ENCODE results near the gene FAM83B.
A peak's percentile ranks its signal among the peaks of the same experiment; 100 is the strongest.
"Not testable (repeated sequence)": the region's sequence is repeated elsewhere in the genome, so short reads cannot be mapped to it uniquely, and the experiment has no call there.

FAM83B gene

GRCh38 chr6:54898767-54899166 lies 52.2 kb downstream of the FAM83B start:
- no peak for DNase-seq (ENCODE audit: low spot score)

GRCh38 chr6:54899442-54899841 lies 52.9 kb downstream of the FAM83B start:
- no peak for DNase-seq (ENCODE audit: low spot score)

- no peak for DNase-seq (ENCODE audit: low spot score)
Observed at GRCh38 chr6:54899986-54900385, 53.4 kb downstream of the FAM83B start.

GRCh38 chr6:54900666-54901065 lies 54.1 kb downstream of the FAM83B start:
- DNase-seq (ENCODE audit: low spot score), result no peak

GRCh38 chr6:54903884-54904283 lies 57.3 kb downstream of the FAM83B start:
- DNase-seq (ENCODE audit: low spot score), result no peak

GRCh38 chr6:54907355-54907754 lies 60.8 kb downstream of the FAM83B start:
- DNase-seq (ENCODE audit: low spot score), result no peak

- DNase-seq (ENCODE audit: low spot score), result no peak
Observed at GRCh38 chr6:54909184-54909583, 62.6 kb downstream of the FAM83B start.

- no peak for DNase-seq (ENCODE audit: low spot score)
Observed at GRCh38 chr6:54910431-54910884, 63.9 kb downstream of the FAM83B start.

GRCh38 chr6:54910921-54911320 lies 64.3 kb downstream of the FAM83B start:
- no peak for DNase-seq (ENCODE audit: low spot score)

- DNase-seq (ENCODE audit: low spot score), result no peak
Observed at GRCh38 chr6:54913211-54913610, 66.6 kb downstream of the FAM83B start.

GRCh38 chr6:54916858-54917257 lies 70.3 kb downstream of the FAM83B start:
- peak; percentile 5 for DNase-seq (ENCODE audit: low spot score)

GRCh38 chr6:54920628-54921027 lies 74.1 kb downstream of the FAM83B start:
- DNase-seq (ENCODE audit: low spot score), result no peak

GRCh38 chr6:54921891-54922290 lies 75.3 kb downstream of the FAM83B start:
- DNase-seq (ENCODE audit: low spot score), result no peak

- no peak for DNase-seq (ENCODE audit: low spot score)
Observed at GRCh38 chr6:54929245-54929909, 82.8 kb downstream of the FAM83B start.

GRCh38 chr6:54932622-54933021 lies 86.1 kb downstream of the FAM83B start:
- DNase-seq (ENCODE audit: low spot score), result no peak

GRCh38 chr6:54935739-54936138 lies 89.2 kb downstream of the FAM83B start:
- DNase-seq (ENCODE audit: low spot score), result no peak

- no peak for DNase-seq (ENCODE audit: low spot score)
Observed at GRCh38 chr6:54937371-54937770, 90.8 kb downstream of the FAM83B start.

- no peak for DNase-seq (ENCODE audit: low spot score)
Observed at GRCh38 chr6:54957698-54958097, 111.1 kb downstream of the FAM83B start.

GRCh38 chr6:54958446-54958845 lies 111.9 kb downstream of the FAM83B start:
- no peak for DNase-seq (ENCODE audit: low spot score)

- no peak for DNase-seq (ENCODE audit: low spot score)
Observed at GRCh38 chr6:54959820-54960219, 113.2 kb downstream of the FAM83B start.

GRCh38 chr6:54961372-54961771 lies 114.8 kb downstream of the FAM83B start:
- not testable (repeated sequence) for DNase-seq (ENCODE audit: low spot score)

GRCh38 chr6:54970337-54970736 lies 123.8 kb downstream of the FAM83B start:
- no peak for DNase-seq (ENCODE audit: low spot score)

- no peak for DNase-seq (ENCODE audit: low spot score)
Observed at GRCh38 chr6:54971825-54972224, 125.3 kb downstream of the FAM83B start.

- not testable (repeated sequence) for DNase-seq (ENCODE audit: low spot score)
Observed at GRCh38 chr6:54979161-54979560, 132.6 kb downstream of the FAM83B start.

Measured in AG08395 (cell line).